ENCODE data around the gene DUSP15. TPM values are rescaled to one million over a fixed set of nuclear protein-coding genes. Genes with fewer than 3 reads are reported as not detected.

DUSP15 gene
- total RNA-seq, 1 donor from 2014 or later, result not detected

DNA sequence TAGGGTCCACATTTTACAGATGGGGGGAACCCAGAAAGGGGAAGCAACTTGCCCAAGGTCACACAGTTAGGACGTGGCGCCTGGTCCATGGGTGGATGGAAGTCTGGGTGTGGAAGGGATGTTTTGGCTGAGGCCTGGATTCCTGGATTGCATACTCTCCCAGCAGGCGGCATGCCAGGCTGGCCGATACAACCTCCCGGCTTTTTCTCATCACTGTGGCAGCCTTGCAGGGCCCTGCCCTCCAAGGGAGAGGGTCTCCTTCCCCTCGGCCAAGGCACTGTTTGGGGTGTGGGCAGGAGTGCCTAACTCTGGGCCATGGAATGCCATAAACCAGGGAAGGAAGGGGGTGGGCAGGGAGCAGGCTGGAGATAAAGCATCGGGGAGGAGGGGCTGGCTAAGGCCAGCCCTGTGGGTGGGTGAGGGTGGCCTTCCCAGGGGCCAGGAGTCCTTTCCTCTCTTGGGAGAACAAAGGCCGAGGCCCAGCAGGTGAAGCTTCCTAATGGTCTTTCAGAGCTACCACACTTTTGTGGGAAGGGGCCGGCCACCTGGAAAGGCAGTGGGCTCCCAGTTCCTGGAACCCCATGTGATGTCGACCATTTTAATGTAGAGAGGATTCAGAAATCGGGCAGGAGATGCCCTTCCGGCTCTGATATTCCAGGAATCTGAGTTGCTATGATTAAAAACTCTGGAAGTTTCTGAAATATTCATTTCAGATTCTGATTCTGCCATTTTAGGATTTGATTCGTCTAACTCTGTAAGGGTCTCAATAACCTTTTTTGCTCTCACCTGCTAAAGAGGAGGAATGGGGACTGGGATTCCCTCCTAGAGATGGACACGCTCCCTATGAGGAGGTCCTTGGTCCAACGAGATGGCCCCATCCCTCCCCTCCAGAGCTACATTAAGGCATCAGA, 29.2 kb downstream of the DUSP15 start:
- H3K4me3 ChIP-seq (ENCODE audit: low read depth, low read length), result no peak overlapping the region
- DNase-seq (ENCODE audit: low read depth), result no peak
- TF ChIP-seq, protein P1, sequence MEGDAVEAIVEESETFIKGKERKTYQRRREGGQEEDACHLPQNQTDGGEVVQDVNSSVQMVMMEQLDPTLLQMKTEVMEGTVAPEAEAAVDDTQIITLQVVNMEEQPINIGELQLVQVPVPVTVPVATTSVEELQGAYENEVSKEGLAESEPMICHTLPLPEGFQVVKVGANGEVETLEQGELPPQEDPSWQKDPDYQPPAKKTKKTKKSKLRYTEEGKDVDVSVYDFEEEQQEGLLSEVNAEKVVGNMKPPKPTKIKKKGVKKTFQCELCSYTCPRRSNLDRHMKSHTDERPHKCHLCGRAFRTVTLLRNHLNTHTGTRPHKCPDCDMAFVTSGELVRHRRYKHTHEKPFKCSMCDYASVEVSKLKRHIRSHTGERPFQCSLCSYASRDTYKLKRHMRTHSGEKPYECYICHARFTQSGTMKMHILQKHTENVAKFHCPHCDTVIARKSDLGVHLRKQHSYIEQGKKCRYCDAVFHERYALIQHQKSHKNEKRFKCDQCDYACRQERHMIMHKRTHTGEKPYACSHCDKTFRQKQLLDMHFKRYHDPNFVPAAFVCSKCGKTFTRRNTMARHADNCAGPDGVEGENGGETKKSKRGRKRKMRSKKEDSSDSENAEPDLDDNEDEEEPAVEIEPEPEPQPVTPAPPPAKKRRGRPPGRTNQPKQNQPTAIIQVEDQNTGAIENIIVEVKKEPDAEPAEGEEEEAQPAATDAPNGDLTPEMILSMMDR (conservative IDR thresholded peaks at IDR 0.05; ENCODE audit: low read depth, low read length), result no peak

GRCh38 chr20:31839782-31840487, 30.4 kb downstream of the DUSP15 start:
- TF ChIP-seq, protein P1 (conservative IDR thresholded peaks at IDR 0.05; ENCODE audit: low read depth, low read length), result no peak
- no peak overlapping the region for H3K4me3 ChIP-seq (ENCODE audit: low read depth, low read length)
- no peak for DNase-seq (ENCODE audit: low read depth)

DNA sequence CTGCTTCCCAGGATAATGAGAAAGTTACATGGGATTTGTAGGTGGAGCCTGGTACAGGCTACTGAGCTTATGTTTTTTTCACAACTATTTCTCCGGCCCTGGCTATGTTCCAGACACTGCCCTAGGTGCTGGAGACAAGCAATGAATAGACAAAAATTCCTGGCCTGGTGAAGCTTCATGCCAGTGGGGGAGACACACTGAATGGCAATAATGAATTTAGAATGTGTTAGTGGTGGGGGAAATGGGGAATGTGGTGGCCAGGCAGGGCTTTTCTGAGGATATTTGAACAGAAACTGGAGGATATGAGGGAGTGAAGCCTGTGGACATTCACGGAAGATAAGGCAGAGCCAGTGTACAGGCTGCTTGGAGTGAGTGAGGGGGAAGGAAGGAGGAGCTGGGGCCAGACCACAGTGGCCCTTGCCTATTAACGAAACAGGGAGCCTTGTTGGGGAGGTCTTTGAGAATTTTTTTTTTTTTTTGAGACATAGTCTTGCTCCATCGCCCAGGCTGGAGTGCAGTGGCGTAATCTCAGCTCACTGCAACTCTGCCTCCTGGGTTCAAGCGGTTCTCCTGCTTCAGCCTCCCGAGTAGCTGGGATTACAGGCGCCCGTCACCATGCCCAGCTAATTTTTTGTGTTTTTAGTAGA, 31.6 kb downstream of the DUSP15 start:
- no peak overlapping the region for H3K4me3 ChIP-seq (ENCODE audit: low read depth, low read length)
- TF ChIP-seq, protein P1 (conservative IDR thresholded peaks at IDR 0.05; ENCODE audit: low read depth, low read length), result no peak
- DNase-seq (ENCODE audit: low read depth), result no peak

GRCh38 chr20:31837896-31838397, 32.4 kb downstream of the DUSP15 start:
- no peak overlapping the region for H3K4me3 ChIP-seq (ENCODE audit: low read depth, low read length)
- TF ChIP-seq, protein P1 (conservative IDR thresholded peaks at IDR 0.05; ENCODE audit: low read depth, low read length), result no peak
- no peak for DNase-seq (ENCODE audit: low read depth)

DNA sequence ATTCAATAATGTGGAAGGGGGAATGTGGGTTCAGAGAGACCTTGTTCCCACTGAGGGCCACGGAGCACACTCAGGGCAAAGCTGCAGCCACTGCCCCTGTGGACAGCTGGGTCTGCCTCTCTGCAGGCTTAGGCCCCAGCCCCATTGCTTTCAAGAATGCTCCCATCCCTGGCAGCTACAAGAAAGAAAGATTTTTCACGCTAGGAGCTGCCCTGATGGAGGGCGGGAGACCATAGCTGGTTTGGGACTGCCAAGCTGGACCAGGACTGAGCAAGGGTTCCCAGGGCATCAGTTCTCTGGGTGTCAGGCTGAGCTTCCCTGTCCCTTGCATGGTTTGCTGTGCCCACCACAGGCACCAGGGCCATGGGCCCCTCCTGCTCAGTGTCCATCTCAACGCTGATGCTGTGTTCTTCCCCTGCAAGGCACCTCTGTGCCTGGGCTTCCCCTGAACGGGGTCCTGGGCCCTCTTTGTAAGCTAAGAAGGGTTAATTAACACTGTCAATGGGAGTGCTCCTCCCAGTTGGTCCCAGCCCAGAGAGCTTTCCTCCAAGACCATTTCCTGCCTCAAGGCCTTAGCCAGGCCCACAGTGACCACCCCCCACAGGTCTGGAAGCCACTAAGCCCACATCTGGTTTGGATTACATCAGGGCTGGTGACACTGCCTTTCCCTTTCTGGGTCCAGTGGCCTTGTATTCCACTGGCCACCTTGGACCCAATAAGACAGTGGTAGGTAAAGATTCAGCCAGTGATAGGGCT, 33.3 kb downstream of the DUSP15 start:
- no peak for DNase-seq (ENCODE audit: low read depth)
- TF ChIP-seq, protein P1 (conservative IDR thresholded peaks at IDR 0.05; ENCODE audit: low read depth, low read length), result no peak
- H3K4me3 ChIP-seq (ENCODE audit: low read depth, low read length), result no peak overlapping the region
